Superior temporal gyrus (tissue), 1 donor: ENCODE measurements around the gene MS4A10.
A peak's percentile ranks its signal among the peaks of the same experiment; 100 is the strongest.

Experiments
- DNase-seq: peaks from one replicate; pipeline ENCODE4 v3.0.0-alpha.2; 2016; ENCODE audit errors: extremely low spot score

Gene MS4A10

GRCh38 chr11:60765355-60765754, 19.8 kb upstream of the MS4A10 start:
- DNase-seq: no peak

GRCh38 chr11:60766547-60766946, 18.6 kb upstream of the MS4A10 start:
- DNase-seq: no peak

DNA sequence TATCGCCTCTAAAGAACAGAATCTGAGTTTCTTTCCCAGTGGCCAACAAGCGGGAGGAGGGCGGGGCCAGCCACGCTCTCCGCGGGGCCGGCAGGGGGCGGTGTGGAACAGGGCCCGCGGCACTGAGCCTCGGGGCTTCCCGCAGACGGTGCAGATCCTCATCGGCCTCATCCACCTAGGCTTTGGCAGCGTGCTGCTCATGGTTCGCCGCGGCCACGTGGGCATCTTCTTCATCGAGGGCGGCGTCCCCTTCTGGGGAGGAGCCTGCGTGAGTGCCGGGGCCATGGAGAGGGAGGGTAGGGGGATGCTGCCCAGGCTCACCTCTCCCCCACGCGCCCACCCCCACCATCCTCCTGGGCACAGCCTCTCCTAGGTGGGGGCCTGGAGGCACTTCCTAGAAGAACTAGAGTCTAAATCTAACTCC, 17.7 kb upstream of the MS4A10 start:
- DNase-seq: no peak

DNA sequence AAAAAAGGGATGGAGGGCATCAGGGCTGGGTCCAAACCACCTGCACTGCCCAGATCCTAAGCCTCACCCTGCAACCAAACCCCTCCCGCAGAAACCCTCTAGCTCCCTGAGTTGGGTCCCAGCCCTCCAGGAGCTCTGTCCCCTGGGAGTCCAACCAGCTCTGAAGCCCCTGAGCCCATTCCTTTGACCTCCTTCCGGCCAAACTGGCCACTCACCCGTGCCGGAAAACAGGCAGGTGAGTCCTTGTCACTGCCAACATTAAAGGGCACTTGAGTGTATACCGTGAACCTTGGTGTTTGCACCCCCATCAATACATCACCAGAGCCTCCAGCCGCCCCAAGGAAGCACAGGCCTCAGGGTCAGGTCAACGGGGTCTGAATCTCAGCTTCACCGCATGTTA, 16.9 kb upstream of the MS4A10 start:
- DNase-seq: no peak

- DNase-seq: no peak
These were observed 15.9 kb upstream of the MS4A10 start for GRCh38 chr11:60769273-60769672.

DNA sequence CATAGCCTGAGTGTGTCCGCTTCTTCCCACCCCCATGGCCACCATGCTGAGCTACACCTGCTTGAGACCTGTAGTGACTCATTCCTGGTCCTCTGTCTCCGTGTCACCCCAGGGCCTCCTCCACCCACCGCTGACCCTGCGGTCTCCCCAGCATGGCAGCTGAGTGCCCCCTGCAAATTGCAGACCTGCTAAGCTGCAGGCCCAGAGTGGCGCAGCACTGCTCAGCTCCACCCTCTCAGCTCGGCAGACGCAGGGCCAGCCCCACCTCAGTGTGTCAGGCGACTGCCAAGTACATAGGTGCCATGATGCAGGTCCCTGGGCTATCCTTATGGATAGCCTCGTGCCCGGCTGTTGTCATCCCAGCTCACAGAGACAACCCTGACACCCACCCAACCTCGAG, 15.3 kb upstream of the MS4A10 start:
- no peak for DNase-seq

- no peak for DNase-seq
These were observed 14.0 kb upstream of the MS4A10 start for GRCh38 chr11:60771146-60771545.

DNA sequence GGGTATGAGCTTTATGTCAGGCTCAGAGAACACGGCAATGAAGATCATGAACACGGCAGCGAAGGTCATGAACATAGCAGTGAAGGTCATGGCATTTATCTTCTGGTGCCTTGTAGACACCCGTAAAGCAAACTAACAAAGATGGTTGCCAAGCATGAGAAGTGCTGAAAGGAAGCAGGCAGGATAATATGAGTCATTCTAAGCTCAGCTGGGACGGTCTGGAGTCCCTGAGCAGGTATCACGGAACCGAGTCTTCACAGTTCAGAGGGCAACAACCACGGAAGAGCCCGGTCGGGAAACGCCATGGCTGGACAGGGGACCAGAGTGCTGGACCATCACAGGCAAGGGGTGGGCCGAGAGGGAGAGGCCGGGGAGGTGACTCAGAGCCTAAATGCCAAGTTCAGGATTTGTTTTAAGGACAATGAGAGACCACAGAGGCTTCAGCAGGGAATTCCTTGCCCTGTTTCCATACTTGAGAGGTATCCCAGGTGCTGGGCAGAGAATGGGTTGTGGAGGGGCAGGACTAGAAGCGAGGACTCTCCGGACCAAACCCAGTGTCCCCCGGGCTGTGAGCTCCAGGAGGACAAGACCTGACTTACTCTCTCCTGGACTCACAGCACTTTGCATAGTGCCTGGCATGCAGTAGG, 13.1 kb upstream of the MS4A10 start:
- DNase-seq: no peak

DNA sequence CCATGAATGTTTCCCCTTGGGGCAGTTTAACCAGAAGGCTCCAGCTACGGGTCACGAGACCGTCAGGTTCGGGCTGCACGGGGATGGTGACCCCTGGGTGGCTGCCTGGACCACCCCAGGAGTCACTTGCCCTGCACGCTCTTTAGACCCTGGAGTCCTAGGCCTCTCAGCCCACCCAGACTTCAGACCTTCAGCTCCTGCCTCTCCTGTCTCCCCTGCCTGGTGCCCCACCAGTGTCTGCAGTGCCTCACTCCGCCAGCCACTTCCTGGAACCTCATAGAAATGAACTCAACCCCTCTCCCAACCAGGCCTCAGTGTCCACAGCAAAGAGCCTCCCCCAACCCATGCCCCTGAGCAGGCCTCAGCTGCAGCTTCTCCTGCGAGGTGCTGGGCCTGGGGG, 12.5 kb upstream of the MS4A10 start:
- DNase-seq: no peak

DNA sequence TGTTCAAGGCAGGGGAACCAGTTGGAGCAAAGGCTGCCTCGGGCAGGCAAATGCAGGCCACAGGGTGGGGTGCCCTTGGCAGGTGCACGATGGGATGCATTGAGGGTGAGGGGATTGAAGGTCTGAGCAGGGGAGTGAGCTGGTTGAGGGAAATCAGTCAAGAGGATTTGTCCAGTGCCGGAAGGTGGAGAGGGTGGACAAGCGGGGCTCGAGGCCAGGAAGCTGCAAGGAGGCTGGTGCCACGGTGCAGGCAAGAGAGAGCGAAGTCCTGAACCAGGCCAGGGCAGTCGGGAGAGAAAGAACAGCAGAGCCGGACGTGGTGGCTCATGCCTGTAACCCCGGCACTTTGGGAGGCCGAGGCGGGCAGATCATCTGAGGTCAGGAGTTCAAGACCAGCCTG, 10.4 kb upstream of the MS4A10 start:
- DNase-seq: no peak

GRCh38 chr11:60775420-60775961, 9.6 kb upstream of the MS4A10 start:
- peak; percentile 89 for DNase-seq

DNA sequence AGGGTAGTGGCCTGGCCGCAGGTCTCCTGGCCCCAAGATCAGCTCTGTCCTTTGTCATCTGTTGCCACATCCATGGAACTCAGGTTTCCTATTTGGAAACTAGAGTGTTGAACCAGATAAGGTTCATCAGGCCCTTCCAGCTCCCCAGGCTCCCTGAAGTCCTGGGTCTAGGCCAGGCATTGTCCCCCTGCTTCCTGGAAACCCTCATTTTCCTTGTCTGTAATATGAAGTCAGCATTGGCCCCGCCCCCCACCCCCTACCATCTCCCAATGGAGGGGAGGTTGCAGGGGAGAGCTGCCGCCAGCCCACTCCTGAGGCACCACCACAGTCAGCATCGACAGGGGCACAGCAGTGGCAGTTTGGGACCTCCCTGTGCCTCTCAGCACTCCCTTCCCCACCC, 9.0 kb upstream of the MS4A10 start:
- no peak for DNase-seq

GRCh38 chr11:60777106-60777505, 8.0 kb upstream of the MS4A10 start:
- no peak for DNase-seq

DNA sequence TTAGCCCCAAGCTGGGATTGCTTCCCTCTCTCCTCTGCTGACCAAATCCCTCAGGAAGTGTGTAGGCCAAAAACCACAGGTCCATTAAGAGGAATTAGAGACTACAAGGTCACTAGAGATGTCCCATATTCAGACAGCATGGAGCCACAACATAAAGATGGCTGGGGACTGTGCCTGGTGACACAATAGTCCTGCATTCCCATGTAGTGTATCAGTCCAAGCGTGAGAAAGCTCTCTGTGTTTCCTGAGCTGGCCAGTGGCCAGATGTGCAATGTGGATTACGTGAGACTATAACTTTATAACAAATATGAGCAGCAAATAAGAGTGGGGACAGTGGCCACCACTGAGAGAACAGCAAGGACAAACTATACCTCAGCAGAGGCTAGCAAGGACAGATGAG, 7.6 kb upstream of the MS4A10 start:
- DNase-seq: no peak

- no peak for DNase-seq
These were observed 5.1 kb upstream of the MS4A10 start for GRCh38 chr11:60780065-60780464.

- no peak for DNase-seq
These were observed 4.4 kb upstream of the MS4A10 start for GRCh38 chr11:60780774-60781173.

DNA sequence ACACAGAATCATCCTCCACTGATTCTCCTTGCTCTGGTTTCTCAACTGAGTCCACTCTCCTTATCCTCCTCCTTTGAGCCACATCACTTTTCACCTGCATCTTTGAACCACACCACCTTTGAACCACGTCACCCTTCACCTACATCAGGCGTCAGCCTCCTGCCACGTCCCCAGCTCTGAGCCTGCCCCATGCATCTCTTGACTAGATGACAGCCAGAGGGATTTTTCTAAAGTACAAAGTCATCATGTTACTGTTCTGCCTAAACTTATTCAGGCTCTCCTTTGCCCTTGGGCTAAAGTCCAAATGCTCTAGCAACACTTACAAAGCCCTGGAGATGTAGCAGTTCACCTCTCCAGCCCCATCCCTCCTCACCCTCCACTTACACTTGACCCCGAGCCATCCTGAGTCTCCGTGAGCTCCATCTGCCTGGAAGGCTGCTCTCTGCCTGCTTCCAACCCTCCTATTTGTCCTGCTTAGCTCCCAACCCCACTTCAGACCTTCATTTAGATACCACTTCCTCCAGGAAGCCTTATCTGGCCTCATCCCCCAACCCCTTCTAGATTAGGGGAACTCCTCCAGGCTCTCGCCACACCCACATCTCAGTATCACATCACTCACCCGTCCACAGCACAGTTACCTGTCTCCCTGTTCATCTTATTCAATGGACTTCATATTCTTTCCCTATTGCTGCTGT, 3.7 kb upstream of the MS4A10 start:
- DNase-seq: no peak

DNA sequence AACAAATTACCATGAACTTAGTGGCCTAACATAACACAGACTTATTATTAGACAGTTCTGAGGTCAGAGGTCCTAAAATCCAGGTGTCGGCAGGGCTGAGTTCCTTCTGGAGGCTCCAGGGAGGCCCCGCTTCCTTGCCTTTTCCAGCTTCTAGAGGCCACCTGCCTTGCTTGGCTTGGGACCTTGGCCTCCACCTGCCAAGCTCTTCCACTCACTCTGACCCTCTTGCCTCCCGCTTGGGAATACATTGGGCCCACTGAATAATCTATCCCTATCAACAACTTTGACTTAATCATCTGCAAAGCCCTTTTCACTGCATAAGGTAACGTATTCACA, 3.2 kb upstream of the MS4A10 start:
- DNase-seq: no peak

GRCh38 chr11:60782393-60783140, 2.6 kb upstream of the MS4A10 start:
- no peak for DNase-seq

- DNase-seq: no peak
These were observed 2.0 kb upstream of the MS4A10 start for GRCh38 chr11:60783141-60783484.

DNA sequence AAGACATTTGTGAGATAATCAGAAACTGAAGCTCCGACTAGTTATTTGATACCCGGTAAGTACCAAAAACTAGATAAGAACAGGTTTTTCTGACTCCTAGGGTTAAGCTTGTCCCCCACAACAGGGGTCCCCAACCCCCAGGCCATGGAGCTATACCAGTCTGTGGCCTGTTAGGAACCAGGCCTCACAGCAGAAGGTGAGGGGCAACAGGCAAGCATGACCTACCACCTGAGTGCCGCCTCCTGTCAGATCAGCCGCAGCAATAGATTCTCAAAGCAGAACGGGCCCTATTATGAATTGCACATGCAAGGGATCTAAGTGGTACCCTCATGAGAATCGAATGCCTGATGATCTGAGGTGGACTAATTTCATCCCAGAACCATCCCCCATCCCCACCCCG, 1.2 kb upstream of the MS4A10 start:
- no peak for DNase-seq

DNA sequence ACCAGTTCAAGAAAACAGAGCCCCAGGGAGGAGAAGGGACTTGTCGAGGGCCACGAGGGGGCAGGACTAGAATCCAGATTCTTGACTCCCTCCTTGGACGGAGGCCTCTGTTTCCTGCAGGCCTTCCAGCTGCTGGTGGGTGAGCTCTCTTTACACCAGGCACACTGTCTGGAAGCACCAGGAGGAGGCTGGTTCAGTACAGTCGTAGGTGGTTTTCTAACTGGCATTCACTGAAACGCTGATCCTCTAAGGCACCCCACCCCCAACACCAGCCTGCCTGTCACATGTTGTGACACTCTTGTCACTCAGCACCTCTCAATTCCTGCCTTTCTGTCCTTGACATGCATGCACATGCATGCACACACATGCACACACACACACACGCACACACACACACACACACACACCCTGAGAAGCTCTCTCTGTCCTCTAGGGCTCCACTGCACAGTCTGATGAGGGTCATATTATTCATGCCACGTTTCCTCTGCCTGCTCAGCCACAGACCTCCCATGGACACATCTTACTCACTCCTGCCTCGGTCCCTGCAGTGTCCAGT, 751 bp downstream of the MS4A10 start:
- peak; percentile 13 for DNase-seq
